IMR-90 (cell line): ENCODE data around the gene OPTC. TPM values are rescaled to one million over a fixed set of nuclear protein-coding genes. Genes with fewer than 3 reads are reported as not detected.
A peak's percentile ranks its signal among the peaks of the same experiment; 100 is the strongest.

ENCODE experiments used
- ATAC-seq: fragments of 200-7000 bp; cut with Tn5 transposase; 2 replicates; pipeline ENCODE4 v1.9.1; 2020; ENCODE audit warnings: low read depth, mild to moderate bottlenecking, moderate library complexity
- BruUV-seq: library from RNA; stranded (reverse); fragments of 400-500 nt; replicated peaks from 2 replicates; lab custom pipeline; 2021; lab: Mats Ljungman, UMichigan
- CTCF ChIA-PET: fragments of 300-600 bp; formaldehyde crosslinking; extraction: SDS; loops from one replicate; lab custom pipeline; 2021; ENCODE audit warnings: antibody characterized with exemption; lab: Yijun Ruan, JAX
- POLR2A ChIA-PET: fragments of 300-600 bp; sonication (Branson Sonifier 250); formaldehyde crosslinking; loops from one replicate; lab custom pipeline; 2022; ENCODE audit warnings: antibody characterized with exemption; ENCODE audit not compliant: unreplicated experiment; lab: Charles Lee
- DNase-seq: peaks from one replicate; pipeline ENCODE4 v3.0.0; 2013
- H2AFZ ChIP-seq: replicated peaks from 2 replicates; pipeline ENCODE3; 2013; ENCODE audit warnings: low read length, mild to moderate bottlenecking; ENCODE audit not compliant: poor library complexity
- H2AK5ac ChIP-seq: 2 replicates; pipeline ENCODE4 v1.6.1; 2013; ENCODE audit warnings: low read depth, low read length, inconsistent platforms
- H2AK9ac ChIP-seq: replicated peaks from 2 replicates; pipeline ENCODE3; 2013; ENCODE audit warnings: mild to moderate bottlenecking, low read depth, low read length, moderate library complexity; ENCODE audit not compliant: poor library complexity
- H2BK120ac ChIP-seq: 2 replicates; pipeline ENCODE4 v1.6.1; 2013; ENCODE audit warnings: low read depth, low read length, inconsistent platforms
- H2BK15ac ChIP-seq: 3 replicates; pipeline ENCODE4 v1.6.1; 2013; ENCODE audit warnings: low read depth, low read length, inconsistent platforms
- H2BK20ac ChIP-seq: 2 replicates; pipeline ENCODE4 v1.6.1; 2013; ENCODE audit warnings: low read depth, mild to moderate bottlenecking, inconsistent platforms, low read length, moderate library complexity
- H2BK5ac ChIP-seq: 2 replicates; pipeline ENCODE4 v1.6.1; 2013; ENCODE audit warnings: mild to moderate bottlenecking, low read depth, low read length, inconsistent platforms; ENCODE audit not compliant: poor library complexity, severe bottlenecking
- H3K14ac ChIP-seq: replicated peaks from 2 replicates; pipeline ENCODE4 v1.6.1; 2013; ENCODE audit warnings: low read depth, low read length, inconsistent platforms
- H3K18ac ChIP-seq: 2 replicates; pipeline ENCODE4 v1.6.1; 2013; ENCODE audit warnings: low read depth, low read length, control low read depth
- H3K23ac ChIP-seq: 2 replicates; pipeline ENCODE4 v1.6.1; 2013; ENCODE audit warnings: low read depth, low read length, inconsistent platforms
- H3K27ac ChIP-seq: 2 replicates; pipeline ENCODE4 v1.5.1; 2013; ENCODE audit warnings: mild to moderate bottlenecking, control low read depth, low read length; ENCODE audit not compliant: insufficient read depth
- H3K27me3 ChIP-seq: 2 replicates; pipeline ENCODE4 v1.6.1; 2013; ENCODE audit warnings: low read length; ENCODE audit not compliant: control insufficient read depth, insufficient read depth
- H3K36me3 ChIP-seq: 2 replicates; pipeline ENCODE4 v1.6.1; 2013; ENCODE audit warnings: low read length, mixed read lengths; ENCODE audit not compliant: control insufficient read depth, insufficient read depth
- H3K4ac ChIP-seq: 2 replicates; pipeline ENCODE4 v1.6.1; 2013; ENCODE audit warnings: low read depth, low read length, inconsistent platforms
- H3K4me1 ChIP-seq: 2 replicates; pipeline ENCODE4 v1.6.1; 2013; ENCODE audit warnings: low read length, mixed read lengths; ENCODE audit not compliant: control insufficient read depth, insufficient read depth
- H3K4me2 ChIP-seq: 2 replicates; pipeline ENCODE4 v1.6.1; 2013; ENCODE audit warnings: low read depth, mild to moderate bottlenecking, control low read depth, low read length, moderate library complexity
- H3K4me3 ChIP-seq: 2 replicates; pipeline ENCODE4 v1.5.1; 2013; ENCODE audit warnings: low read depth, mild to moderate bottlenecking, control low read depth, low read length, moderate library complexity; ENCODE audit not compliant: insufficient read depth
- H3K56ac ChIP-seq: 2 replicates; pipeline ENCODE4 v1.6.1; 2013; ENCODE audit warnings: low read length, inconsistent platforms; ENCODE audit not compliant: insufficient read depth; ENCODE audit errors: extremely low read depth
- H3K79me1 ChIP-seq, 2 experiments: 2 replicates each; pipeline ENCODE4 v1.6.1; 2013; ENCODE audit warnings: low read length in 2 of 2, inconsistent platforms in 1 of 2, low read depth in 1 of 2
- H3K9ac ChIP-seq: 2 replicates; pipeline ENCODE4 v1.6.1; 2013; ENCODE audit warnings: low read depth, low read length, control low read depth
- H3K9me1 ChIP-seq: 2 replicates; pipeline ENCODE4 v1.6.1; 2013; ENCODE audit warnings: low read length, inconsistent platforms; ENCODE audit not compliant: insufficient read depth
- H3K9me3 ChIP-seq: 2 replicates; pipeline ENCODE4 v1.6.1; 2013; ENCODE audit warnings: low read length; ENCODE audit not compliant: control insufficient read depth, insufficient read depth
- H4K20me1 ChIP-seq: 2 replicates; pipeline ENCODE4 v1.6.1; 2013; ENCODE audit warnings: low read length, inconsistent platforms; ENCODE audit not compliant: insufficient read depth
- H4K5ac ChIP-seq: 2 replicates; pipeline ENCODE4 v1.6.1; 2013; ENCODE audit warnings: mild to moderate bottlenecking, low read depth, low read length, control low read depth
- H4K8ac ChIP-seq, 2 experiments: 2 replicates each; pipeline ENCODE4 v1.6.1; 2013; ENCODE audit warnings: low read depth in 2 of 2, low read length in 2 of 2, control low read depth in 1 of 2, inconsistent platforms in 1 of 2
- H4K91ac ChIP-seq: 2 replicates; pipeline ENCODE4 v1.6.1; 2013; ENCODE audit warnings: low read depth, low read length, inconsistent platforms; ENCODE audit not compliant: insufficient read depth
- BHLHE40 ChIP-seq: fragments of 150-350 bp; IDR thresholded peaks from 2 replicates; pipeline ENCODE4 v1.6.1; 2016; ENCODE audit warnings: mild to moderate bottlenecking, low read depth, low read length
- CEBPB ChIP-seq: IDR thresholded peaks from 2 replicates; pipeline ENCODE4 v1.6.1; 2012; ENCODE audit warnings: low read depth, low read length, improper control_type of control experiment
- CHD1 ChIP-seq: IDR thresholded peaks from 2 replicates; pipeline ENCODE4 v1.6.1; 2012; ENCODE audit warnings: low read depth, low read length, improper control_type of control experiment
- FOS ChIP-seq: fragments of 150-350 bp; IDR thresholded peaks from 2 replicates; pipeline ENCODE4 v1.6.1; 2016; ENCODE audit warnings: low read depth, low read length
- MAFK ChIP-seq: IDR thresholded peaks from 2 replicates; pipeline ENCODE4 v1.6.1; 2012; ENCODE audit warnings: low read depth, low read length, improper control_type of control experiment
- MAZ ChIP-seq: IDR thresholded peaks from 2 replicates; pipeline ENCODE4 v1.6.1; 2012; ENCODE audit warnings: low read depth, mild to moderate bottlenecking, low read length, improper control_type of control experiment, moderate library complexity, borderline replicate concordance
- MXI1 ChIP-seq: IDR thresholded peaks from 2 replicates; pipeline ENCODE4 v1.6.1; 2012; ENCODE audit warnings: low read depth, mild to moderate bottlenecking, low read length, moderate library complexity, borderline replicate concordance
- NFE2L2 ChIP-seq: fragments of 150-350 bp; IDR thresholded peaks from 2 replicates; pipeline ENCODE4 v1.6.1; 2016; ENCODE audit warnings: low read depth, mild to moderate bottlenecking, low read length
- POLR2A ChIP-seq: IDR thresholded peaks from 2 replicates; pipeline ENCODE4 v1.6.1; 2012; ENCODE audit warnings: mild to moderate bottlenecking, low read depth, low read length
- RAD21 ChIP-seq: IDR thresholded peaks from 2 replicates; pipeline ENCODE4 v1.6.1; 2012; ENCODE audit warnings: low read length, improper control_type of control experiment
- RCOR1 ChIP-seq: IDR thresholded peaks from 2 replicates; pipeline ENCODE4 v1.6.1; 2012; ENCODE audit warnings: mild to moderate bottlenecking, low read length, improper control_type of control experiment; ENCODE audit not compliant: insufficient replicate concordance
- RFX5 ChIP-seq: IDR thresholded peaks from 2 replicates; pipeline ENCODE4 v1.8.0; 2012; ENCODE audit warnings: low read depth, mild to moderate bottlenecking, low read length, moderate library complexity
- SMC3 ChIP-seq: fragments of 150-350 bp; IDR thresholded peaks from 2 replicates; pipeline ENCODE4 v1.6.1; 2016; ENCODE audit warnings: low read depth, mild to moderate bottlenecking, antibody characterized with exemption, low read length, moderate library complexity
- WGBS, 2 experiments: methylation state at CpG; one replicate each; pipeline versions ENCODE4 v1.1.5 to v1.1.7; 2013; ENCODE audit warnings: missing lambda C conversion rate in 2 of 2; ENCODE audit not compliant: insufficient read length in 1 of 2; ENCODE audit errors: extremely low coverage in 2 of 2; 5-methylcytosine and 5-hydroxymethylcytosine counted together
- dilution Hi-C: fragments of 300-500 bp; cut with HindIII; formaldehyde crosslinking; loops from one replicate; pipeline ENCODE4 v1.14.3; 2018; ENCODE audit warnings: low sequenced_read_pairs; ENCODE audit not compliant: unreplicated experiment
- in situ Hi-C: fragments of 300-500 bp; cut with MboI; formaldehyde crosslinking; loops from 3 replicates; pipeline ENCODE4 v1.14.3; 2019; ENCODE audit warnings: low sequenced_read_pairs, inconsistent platforms, mixed read lengths
- intact Hi-C: fragments of 100-400 bp; cut with micrococcal nuclease; formaldehyde crosslinking; loops from 2 replicates; pipeline ENCODE4 v1.10.0; 2022
- polyA plus RNA-seq, 3 experiments: library from polyadenylated mRNA; depleted of rRNA; stranded (reverse); fragments of >200 nt; gene quantifications; 2 replicates each; pipeline ENCODE4 v1.2.3, GENCODE V29; 2012; ENCODE audit warnings: low replicate concordance in 1 of 3
- total RNA-seq: library from RNA; depleted of rRNA; stranded (reverse); fragments of >200 nt; gene quantifications from 2 replicates; pipeline ENCODE4 v1.2.3, GENCODE V29; 2012
- TF ChIP-seq, protein P1 (sequence below): fragments of 150-350 bp; IDR thresholded peaks from 2 replicates; pipeline ENCODE4 v1.6.1; 2017; ENCODE audit warnings: mild to moderate bottlenecking, antibody characterized with exemption, low read length, low read depth
- TF ChIP-seq, protein P2 (sequence below): fragments of 150-350 bp; IDR thresholded peaks from 2 replicates; pipeline ENCODE4 v1.6.1; 2016; ENCODE audit warnings: low read depth, mild to moderate bottlenecking, low read length, moderate library complexity, borderline replicate concordance
- TF ChIP-seq, protein P3 (sequence below): conservative IDR thresholded peaks from 2 replicates; pipeline ENCODE4 v1.5.1; 2012; ENCODE audit warnings: mild to moderate bottlenecking, low read depth, low read length, improper control_type of control experiment

The OPTC gene
- total and polyA plus RNA-seq, 2 of the 4 experiments (the other 2 are of a cell fraction) = not detected

DNA sequence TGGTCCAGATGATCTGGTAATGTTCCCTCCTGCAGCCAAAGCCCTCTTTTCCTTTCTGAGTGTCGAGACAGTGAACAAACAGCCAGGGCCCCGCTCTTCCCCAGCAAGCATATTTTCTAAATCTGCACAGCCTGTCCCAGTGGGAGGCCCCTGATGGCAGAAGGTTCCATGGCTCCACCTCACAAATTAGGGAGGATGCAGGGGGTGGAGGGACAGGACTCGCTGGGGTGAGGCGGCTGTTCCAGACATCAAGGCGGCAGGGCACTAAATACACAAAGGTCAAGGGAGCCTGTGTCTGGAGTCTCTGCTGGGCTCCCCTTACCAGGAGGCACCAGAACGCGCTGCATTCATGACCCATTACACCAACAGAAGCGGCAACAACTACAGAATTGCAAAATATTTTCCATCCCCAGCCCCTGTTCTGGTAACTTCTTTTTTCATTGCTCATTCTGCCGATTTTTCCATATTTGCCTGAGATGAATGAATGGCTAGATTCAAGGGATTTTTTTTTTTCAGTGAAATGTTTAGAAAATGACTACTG is 45.4 kb upstream of the OPTC start:
- H2BK120ac ChIP-seq = no peak overlapping the region
- H4K20me1 ChIP-seq = no peaks in the 10 kb centered on the region
- H3K27ac ChIP-seq = no peak overlapping the region
- ATAC-seq (no peak), DNase-seq (no peak)
- CTCF ChIA-PET = no interaction called here
- peak overlapping the region; percentile 25 for H2AK9ac ChIP-seq
- H3K23ac ChIP-seq = no peak overlapping the region
- H3K4me2 ChIP-seq = no peak overlapping the region
- no TSS peak for BruUV-seq
- peaks cover 2% of the 10 kb centered on the region; the same call in 1 of the 2 replicates for H3K4me1 ChIP-seq
- no peak overlapping the region for H2BK15ac ChIP-seq
- H4K8ac ChIP-seq = no peak overlapping the region
- H3K14ac ChIP-seq = no peak overlapping the region
- WGBS, 2 experiments = 10% methylated on average over 2 of the region's 9 CpGs; no CpG with 5 or more reads in 1 of the 2 experiments
- H3K56ac ChIP-seq = no peak overlapping the region
- no peak overlapping the region for H2AK5ac ChIP-seq
- no peak overlapping the region for H3K9ac ChIP-seq
- H3K4me3 ChIP-seq = no peak overlapping the region
- peak overlapping the region; percentile 34 for H2AFZ ChIP-seq
- H3K18ac ChIP-seq = no peak overlapping the region
- H4K91ac ChIP-seq = no peak overlapping the region
- TF ChIP-seq MAFK (no peak), NFE2L2 (no peak), SMC3 (no peak), RCOR1 (no peak), BHLHE40 (no peak), MXI1 (no peak), MAZ (no peak), CHD1 (no peak), RAD21 (no peak), POLR2A (no peak), CEBPB (no peak), FOS (no peak), RFX5 (no peak)
- TF ChIP-seq, protein P1, sequence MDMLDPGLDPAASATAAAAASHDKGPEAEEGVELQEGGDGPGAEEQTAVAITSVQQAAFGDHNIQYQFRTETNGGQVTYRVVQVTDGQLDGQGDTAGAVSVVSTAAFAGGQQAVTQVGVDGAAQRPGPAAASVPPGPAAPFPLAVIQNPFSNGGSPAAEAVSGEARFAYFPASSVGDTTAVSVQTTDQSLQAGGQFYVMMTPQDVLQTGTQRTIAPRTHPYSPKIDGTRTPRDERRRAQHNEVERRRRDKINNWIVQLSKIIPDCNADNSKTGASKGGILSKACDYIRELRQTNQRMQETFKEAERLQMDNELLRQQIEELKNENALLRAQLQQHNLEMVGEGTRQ = no peak
- TF ChIP-seq, protein P2, sequence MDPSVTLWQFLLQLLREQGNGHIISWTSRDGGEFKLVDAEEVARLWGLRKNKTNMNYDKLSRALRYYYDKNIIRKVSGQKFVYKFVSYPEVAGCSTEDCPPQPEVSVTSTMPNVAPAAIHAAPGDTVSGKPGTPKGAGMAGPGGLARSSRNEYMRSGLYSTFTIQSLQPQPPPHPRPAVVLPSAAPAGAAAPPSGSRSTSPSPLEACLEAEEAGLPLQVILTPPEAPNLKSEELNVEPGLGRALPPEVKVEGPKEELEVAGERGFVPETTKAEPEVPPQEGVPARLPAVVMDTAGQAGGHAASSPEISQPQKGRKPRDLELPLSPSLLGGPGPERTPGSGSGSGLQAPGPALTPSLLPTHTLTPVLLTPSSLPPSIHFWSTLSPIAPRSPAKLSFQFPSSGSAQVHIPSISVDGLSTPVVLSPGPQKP = no peak
- TF ChIP-seq, protein P3, sequence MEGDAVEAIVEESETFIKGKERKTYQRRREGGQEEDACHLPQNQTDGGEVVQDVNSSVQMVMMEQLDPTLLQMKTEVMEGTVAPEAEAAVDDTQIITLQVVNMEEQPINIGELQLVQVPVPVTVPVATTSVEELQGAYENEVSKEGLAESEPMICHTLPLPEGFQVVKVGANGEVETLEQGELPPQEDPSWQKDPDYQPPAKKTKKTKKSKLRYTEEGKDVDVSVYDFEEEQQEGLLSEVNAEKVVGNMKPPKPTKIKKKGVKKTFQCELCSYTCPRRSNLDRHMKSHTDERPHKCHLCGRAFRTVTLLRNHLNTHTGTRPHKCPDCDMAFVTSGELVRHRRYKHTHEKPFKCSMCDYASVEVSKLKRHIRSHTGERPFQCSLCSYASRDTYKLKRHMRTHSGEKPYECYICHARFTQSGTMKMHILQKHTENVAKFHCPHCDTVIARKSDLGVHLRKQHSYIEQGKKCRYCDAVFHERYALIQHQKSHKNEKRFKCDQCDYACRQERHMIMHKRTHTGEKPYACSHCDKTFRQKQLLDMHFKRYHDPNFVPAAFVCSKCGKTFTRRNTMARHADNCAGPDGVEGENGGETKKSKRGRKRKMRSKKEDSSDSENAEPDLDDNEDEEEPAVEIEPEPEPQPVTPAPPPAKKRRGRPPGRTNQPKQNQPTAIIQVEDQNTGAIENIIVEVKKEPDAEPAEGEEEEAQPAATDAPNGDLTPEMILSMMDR = no peak
- intact Hi-C loops (no loop called here), dilution Hi-C loops (no loop called here), in situ Hi-C loops (loop anchor here (10.0 kb wide), 1 partner anchor 174 kb away; no protein-coding TSS in a partner anchor)
- POLR2A ChIA-PET = no interaction called here
- no peaks in the 10 kb centered on the region for H3K36me3 ChIP-seq
- peaks cover 11% of the 10 kb centered on the region for H3K9me3 ChIP-seq
- H3K27me3 ChIP-seq = peaks cover 56% of the 10 kb centered on the region
- H4K5ac ChIP-seq = no peak overlapping the region
- H3K79me1 ChIP-seq = no peaks in the 10 kb centered on the region
- no peak overlapping the region for H3K4ac ChIP-seq
- no peaks in the 10 kb centered on the region for H3K9me1 ChIP-seq
- H2BK20ac ChIP-seq = no peak overlapping the region
- no peak overlapping the region for H2BK5ac ChIP-seq
